PC-9 (cell line): ENCODE data around the gene CD22.

ENCODE experiments used
- CTCF ChIP-seq: fragments of 200-600 bp; sonication (generic); conservative IDR thresholded peaks from 2 replicates; pipeline ENCODE4 v1.6.1; 2017; ENCODE audit warnings: mixed run types, antibody characterized with exemption, mild to moderate bottlenecking, moderate library complexity
- EZH2 ChIP-seq: fragments of 200-600 bp; sonication (generic); IDR thresholded peaks from 2 replicates; pipeline ENCODE4 v1.8.0; 2017; ENCODE audit warnings: antibody characterized with exemption, low read depth

DNA sequence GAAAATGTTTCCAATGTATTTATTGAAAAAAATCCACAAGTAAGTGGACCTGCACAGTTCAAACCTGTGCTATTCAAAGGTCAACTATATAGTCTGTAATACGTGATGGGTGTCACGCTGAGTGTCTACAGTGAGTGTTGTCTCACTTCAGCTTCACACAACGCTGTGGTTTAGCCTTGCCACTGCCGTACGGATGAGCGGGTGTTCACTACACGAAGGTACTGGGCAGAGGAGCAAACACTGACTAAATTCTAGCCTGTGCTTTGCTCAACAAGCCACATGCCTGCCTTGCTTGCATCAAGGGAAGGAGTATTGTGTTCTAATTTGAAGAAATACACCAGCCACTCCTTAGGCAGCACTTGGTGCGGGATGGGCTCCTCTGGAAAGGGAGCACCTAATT, 25.9 kb downstream of the CD22 start:
- no peak for TF ChIP-seq CTCF
- TF ChIP-seq EZH2, result no peak
